Activated CD8-positive, alpha-beta T cell treated with anti-CD3 and anti-CD28 coated beads, Interleukin-2, amount 10 ng/mL, durations not matched to agents 7 days and 5 days (primary cell): ENCODE data around the gene ANKRD23. TPM values are rescaled to one million over a fixed set of nuclear protein-coding genes. Genes with fewer than 3 reads are reported as not detected.
"Not testable (repeated sequence)": the region's sequence is repeated elsewhere in the genome, so short reads cannot be mapped to it uniquely, and the experiment has no call there.

Source experiments
- ATAC-seq: fragments of 150-1000 bp; cut with Tn5 transposase; one replicate; pipeline ENCODE4 v1.10.0; 2021; ENCODE audit warnings: moderate library complexity
- CTCF ChIA-PET: fragments of 350-600 bp; sonication (Branson Sonifier 250); formaldehyde crosslinking; loops from one replicate; lab custom pipeline; 2021; ENCODE audit warnings: antibody characterized with exemption; lab: Charles Lee
- POLR2A ChIA-PET: fragments of 350-600 bp; sonication (Branson Sonifier 250); formaldehyde crosslinking; loops from one replicate; lab custom pipeline; 2021; ENCODE audit warnings: antibody characterized with exemption; lab: Charles Lee
- DNase-seq: peaks from one replicate; pipeline ENCODE4 v3.0.0-alpha.2; 2020
- H3K27ac Mint-ChIP-seq: one replicate; pipeline ENCODE4 v1.8.0; 2021; ENCODE audit warnings: mild to moderate bottlenecking, mixed read lengths
- H3K27me3 Mint-ChIP-seq: one replicate; pipeline ENCODE4 v1.8.0; 2021; ENCODE audit warnings: low read depth, mixed read lengths
- H3K36me3 Mint-ChIP-seq: one replicate; pipeline ENCODE4 v1.8.0; 2021; ENCODE audit warnings: low read depth, mixed read lengths
- H3K4me1 Mint-ChIP-seq: one replicate; pipeline ENCODE4 v1.8.0; 2021; ENCODE audit warnings: low read depth, mixed read lengths
- H3K4me3 Mint-ChIP-seq: one replicate; pipeline ENCODE4 v1.8.0; 2021; ENCODE audit warnings: mild to moderate bottlenecking, mixed read lengths
- H3K9me3 Mint-ChIP-seq: one replicate; pipeline ENCODE4 v1.8.0; 2022; ENCODE audit warnings: mixed read lengths; ENCODE audit not compliant: insufficient read depth
- total RNA-seq, 2 experiments: library from RNA; stranded (reverse); gene quantifications; one replicate each; pipeline ENCODE4 v1.2.3, GENCODE V29; 2021

The ANKRD23 gene
- total RNA-seq, 2 experiments from 2014 or later: 12.6 to 17.2 TPM

DNA sequence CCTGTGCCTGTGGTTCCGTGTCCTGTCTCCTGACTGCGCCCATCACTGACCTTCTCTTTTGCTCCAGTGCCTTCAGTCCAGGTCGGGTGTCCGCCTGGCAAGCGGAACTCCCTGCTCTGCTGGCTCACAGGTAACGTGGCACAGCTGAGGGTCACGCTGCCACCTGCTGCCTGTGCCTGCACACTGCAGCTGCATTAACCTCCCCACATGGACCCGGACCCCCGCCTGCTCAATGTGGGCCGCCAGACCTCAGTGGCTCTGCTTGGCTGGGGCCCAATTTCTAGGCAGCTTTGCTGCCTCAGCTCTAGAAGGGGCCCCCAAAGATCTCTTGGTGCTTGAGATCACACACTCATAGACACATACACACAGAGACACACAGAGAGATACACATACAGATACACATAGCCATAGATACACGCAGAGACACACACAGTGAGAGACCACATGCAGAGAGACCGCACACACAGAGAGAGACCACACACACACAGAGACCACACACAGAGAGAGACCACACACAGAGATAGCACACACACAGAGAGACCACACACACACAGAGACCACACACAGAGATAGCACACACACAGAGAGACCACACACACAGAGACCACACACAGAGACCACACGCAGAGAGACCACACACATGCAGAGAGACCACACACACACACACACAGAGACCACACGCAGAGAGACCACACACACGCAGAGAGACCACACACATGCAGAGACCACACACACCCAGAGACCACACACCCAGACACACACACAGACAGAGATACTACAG is 42.6 kb downstream of the ANKRD23 start:
- peak; percentile 94 for ATAC-seq

DNA sequence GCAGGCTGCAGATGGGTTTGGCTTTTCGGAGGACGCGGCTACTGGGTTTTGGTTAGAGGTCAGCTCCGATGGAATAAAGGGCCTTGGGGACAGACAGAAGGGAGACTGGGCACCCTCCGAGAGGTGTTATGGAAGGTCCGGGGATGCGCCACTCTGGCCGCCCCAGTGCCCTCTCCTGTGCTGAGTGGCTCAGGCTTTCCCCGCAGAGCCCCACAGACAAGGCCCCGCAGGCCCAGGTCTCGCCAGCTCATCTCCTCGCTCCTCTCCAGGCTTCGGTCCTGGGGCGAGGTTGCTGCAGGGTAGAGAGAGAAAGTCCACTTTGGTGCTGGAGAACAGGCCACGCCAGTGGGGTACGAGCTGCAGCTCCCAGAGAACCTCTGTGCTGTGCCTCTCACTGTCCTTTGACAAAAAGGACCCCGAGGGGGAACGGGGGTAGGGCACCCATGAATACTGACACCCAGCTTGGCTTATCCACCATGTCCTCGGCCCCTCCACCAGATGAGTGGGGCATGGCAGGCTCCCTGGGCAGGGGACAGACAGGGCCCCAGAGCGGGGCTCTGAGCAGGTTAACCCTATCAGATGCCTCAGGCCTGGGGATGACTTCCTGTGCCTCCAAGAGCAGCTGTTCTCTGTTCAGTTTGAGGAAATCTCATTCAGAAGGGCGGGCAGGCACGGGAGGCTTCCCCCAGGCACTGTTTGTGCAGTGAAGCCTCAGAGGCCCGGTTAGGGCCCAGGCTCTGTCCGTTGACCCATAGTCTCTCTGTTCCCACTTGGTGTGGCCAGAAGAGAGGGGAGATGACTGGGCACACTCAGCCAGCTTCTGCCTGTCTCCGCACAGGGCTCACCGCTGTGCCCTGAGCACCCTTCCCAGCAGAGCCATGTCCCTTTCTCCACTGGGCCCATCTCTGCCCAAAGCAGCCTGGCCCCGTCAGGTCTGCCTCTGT is 43.5 kb downstream of the ANKRD23 start:
- Mint-ChIP-seq H3K9me3 (no peaks in the 10 kb centered on the region), H3K27ac (no peak overlapping the region), H3K4me1 (no peaks in the 10 kb centered on the region), H3K4me3 (no peak overlapping the region), H3K36me3 (peaks cover 5% of the 10 kb centered on the region), H3K27me3 (no peaks in the 10 kb centered on the region)
- ATAC-seq: peak; percentile 14
- ChIA-PET CTCF (interaction anchor here (0.6 to 2.1 kb wide), 13 partner anchors 13 to 392 kb away, joined by 3 to 17 read pairs (median 3); partner anchors contain the start of genes ANKRD39, CNNM3 and CNNM4), POLR2A (interaction anchor here (0.7 kb wide), 1 partner anchor 13 kb away, joined by 3 read pairs; no protein-coding TSS in a partner anchor)
- DNase-seq: no peak

More for the DNA sequence above, 42.6 kb downstream of the ANKRD23 start:
- Mint-ChIP-seq H3K27ac (no peak overlapping the region), H3K4me1 (peaks cover 2% of the 10 kb centered on the region), H3K9me3 (no peaks in the 10 kb centered on the region), H3K4me3 (no peak overlapping the region), H3K27me3 (no peaks in the 10 kb centered on the region), H3K36me3 (peaks cover 5% of the 10 kb centered on the region)
- peak; percentile 76 for DNase-seq
- CTCF ChIA-PET: interaction anchor here (0.6 to 2.1 kb wide), 12 partner anchors 12 to 393 kb away, joined by 3 to 17 read pairs (median 4); partner anchors contain the start of genes ANKRD39, CNNM3 and CNNM4
- POLR2A ChIA-PET: no interaction called here

DNA sequence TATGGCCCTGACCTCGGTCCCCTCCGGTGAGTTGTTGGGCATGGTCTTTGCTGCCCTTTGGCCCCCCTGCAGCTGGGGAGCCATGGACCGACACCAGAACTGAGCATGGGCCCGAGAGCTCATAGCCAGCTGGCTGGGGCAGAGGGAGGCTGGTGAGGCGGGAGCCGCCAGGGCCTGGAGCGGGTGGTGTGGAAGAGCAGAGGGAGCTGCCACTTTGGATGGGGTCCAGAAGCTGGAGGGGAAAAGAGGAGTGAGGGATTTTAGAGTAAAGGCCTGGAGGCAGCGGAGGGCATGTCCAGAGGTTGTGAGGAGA is 44.2 kb downstream of the ANKRD23 start:
- peaks cover 5% of the 10 kb centered on the region for H3K36me3 Mint-ChIP-seq
- CTCF ChIA-PET: interaction anchor here (0.8 to 2.1 kb wide), 4 partner anchors 16 to 39 kb away, joined by 3 to 17 read pairs (median 12); partner anchors contain the start of genes CNNM3 and CNNM4
- DNase-seq: no peak
- H3K27ac Mint-ChIP-seq: no peak overlapping the region
- POLR2A ChIA-PET: interaction anchor here (0.7 kb wide), 1 partner anchor 14 kb away, joined by 3 read pairs; no protein-coding TSS in a partner anchor
- no peaks in the 10 kb centered on the region for H3K4me1 Mint-ChIP-seq
- H3K27me3 Mint-ChIP-seq: no peaks in the 10 kb centered on the region
- no peak for ATAC-seq
- H3K4me3 Mint-ChIP-seq: no peak overlapping the region
- no peaks in the 10 kb centered on the region for H3K9me3 Mint-ChIP-seq

DNA sequence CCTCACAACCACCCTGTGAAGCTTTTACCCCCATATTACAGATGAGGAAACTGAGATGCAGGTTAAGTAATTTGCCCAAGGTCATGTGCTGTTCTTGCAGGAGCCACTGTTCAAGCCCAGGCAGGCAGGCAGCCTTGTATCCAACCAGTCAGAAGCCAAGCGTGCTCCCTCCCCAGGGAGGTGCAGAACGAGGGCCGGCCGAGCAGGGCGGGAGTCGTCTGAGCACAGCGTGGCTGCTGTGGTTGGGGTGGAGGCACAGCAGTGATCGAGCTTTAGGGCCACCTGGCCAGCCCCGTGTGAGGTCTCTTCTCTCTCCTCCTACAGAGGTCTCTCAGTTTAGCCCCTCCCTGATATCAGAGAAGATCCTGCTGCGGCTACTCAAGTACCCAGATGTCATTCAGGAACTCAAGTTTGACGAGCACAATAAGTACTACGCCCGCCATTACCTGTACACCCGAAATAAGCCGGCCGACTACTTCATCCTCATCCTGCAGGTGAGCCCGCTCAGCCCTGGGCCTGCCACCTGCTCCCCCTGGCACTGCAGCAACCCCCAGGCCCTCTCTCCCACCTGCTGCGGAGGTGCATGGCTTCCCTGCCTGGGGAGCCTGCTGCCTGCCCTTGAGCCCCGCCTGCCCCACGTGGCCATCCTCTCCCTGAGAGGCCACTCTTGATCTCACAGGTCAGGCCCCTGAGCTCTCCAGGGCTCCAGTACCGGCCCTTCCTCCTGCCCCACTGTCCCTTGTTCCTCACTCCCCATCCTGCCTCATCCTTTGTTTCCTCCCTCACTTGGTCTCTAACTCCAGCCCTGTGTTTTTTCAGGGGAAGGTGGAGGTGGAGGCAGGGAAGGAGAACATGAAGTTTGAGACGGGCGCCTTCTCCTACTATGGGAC is 44.8 kb downstream of the ANKRD23 start:
- Mint-ChIP-seq H3K4me3 (no peak overlapping the region), H3K9me3 (no peaks in the 10 kb centered on the region), H3K4me1 (no peaks in the 10 kb centered on the region), H3K27ac (no peak overlapping the region), H3K36me3 (peaks cover 5% of the 10 kb centered on the region), H3K27me3 (no peaks in the 10 kb centered on the region)
- ATAC-seq (no peak), DNase-seq (no peak)
- ChIA-PET CTCF (interaction anchor here (0.9 kb wide), 1 partner anchor 38 kb away, joined by 3 read pairs; no protein-coding TSS in a partner anchor), POLR2A (no interaction called here)

DNA sequence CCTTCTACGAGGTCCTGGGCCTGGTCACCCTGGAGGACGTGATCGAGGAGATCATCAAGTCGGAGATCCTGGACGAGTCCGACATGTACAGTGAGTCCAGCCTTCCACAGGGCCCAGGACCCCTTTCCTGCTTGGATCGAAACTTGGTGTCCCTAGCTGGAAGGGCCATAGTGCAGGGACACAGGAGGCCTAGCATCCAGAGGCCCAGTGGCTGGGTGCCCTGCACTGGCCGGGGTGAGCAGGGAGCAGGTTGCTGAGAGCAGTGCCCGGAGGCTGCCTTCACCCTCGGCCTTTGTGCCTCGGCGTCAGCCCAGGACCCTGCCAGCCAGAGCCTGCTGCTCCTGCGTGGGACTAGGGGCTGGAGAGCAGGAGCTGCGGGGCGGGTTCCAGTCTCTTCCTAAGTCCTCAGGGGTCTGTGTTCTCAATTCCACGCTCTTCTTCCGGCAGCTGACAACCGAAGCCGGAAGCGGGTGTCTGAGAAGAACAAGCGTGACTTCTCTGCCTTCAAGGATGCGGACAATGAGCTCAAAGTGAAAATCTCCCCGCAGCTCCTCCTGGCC is 46.7 kb downstream of the ANKRD23 start:
- H3K9me3 Mint-ChIP-seq: no peaks in the 10 kb centered on the region
- H3K4me3 Mint-ChIP-seq: no peak overlapping the region
- POLR2A ChIA-PET: no interaction called here
- no peaks in the 10 kb centered on the region for H3K4me1 Mint-ChIP-seq
- CTCF ChIA-PET: no interaction called here
- ATAC-seq: no peak
- H3K27me3 Mint-ChIP-seq: no peaks in the 10 kb centered on the region
- no peak for DNase-seq
- H3K27ac Mint-ChIP-seq: no peak overlapping the region
- peaks cover 5% of the 10 kb centered on the region for H3K36me3 Mint-ChIP-seq

DNA sequence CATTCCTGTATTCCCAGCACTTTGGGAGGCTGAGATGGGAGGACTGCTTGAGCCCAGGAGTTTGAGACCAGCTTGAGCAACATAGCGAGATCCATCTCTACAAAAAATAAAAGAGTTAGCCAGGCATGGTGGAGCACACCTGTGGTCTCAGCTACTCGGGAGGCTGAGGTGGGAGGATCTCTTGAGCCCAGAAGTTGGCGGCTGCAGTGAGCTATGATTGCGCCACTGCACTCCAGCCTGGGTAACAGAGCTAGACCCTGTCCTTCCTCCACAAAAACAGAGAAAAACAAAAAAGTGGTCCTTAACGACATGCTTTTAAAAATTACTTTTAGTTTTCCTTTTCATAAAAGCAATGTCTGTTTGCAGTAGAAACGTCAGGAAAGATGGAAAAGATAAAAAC is 47.3 kb downstream of the ANKRD23 start:
- CTCF ChIA-PET, H3K36me3 Mint-ChIP-seq, DNase-seq, H3K4me3 Mint-ChIP-seq, ATAC-seq, POLR2A ChIA-PET, H3K27me3 Mint-ChIP-seq, H3K9me3 Mint-ChIP-seq, H3K27ac Mint-ChIP-seq, H3K4me1 Mint-ChIP-seq: not testable (repeated sequence)

DNA sequence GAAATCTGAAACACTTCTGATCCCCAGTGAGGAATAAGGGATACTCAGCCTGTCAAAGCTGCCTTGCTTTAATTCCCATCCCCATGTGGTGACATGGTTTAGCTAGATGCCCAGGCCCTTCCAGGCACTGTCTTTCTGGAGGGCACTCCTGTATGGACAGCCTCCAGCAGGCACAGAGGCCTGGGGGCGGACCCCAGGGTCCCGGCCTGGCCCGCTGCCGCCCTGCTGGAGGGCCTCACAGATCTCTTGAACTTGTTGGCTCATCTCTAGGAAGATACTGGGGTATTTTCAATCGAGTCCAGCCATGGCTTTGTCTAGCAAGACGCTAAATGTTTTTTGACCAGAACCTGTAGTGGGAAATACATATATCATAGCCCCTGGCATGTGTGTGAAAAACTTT is 48.7 kb downstream of the ANKRD23 start:
- Mint-ChIP-seq H3K36me3 (peaks cover 5% of the 10 kb centered on the region), H3K9me3 (no peaks in the 10 kb centered on the region), H3K27ac (no peak overlapping the region), H3K4me1 (no peaks in the 10 kb centered on the region), H3K27me3 (no peaks in the 10 kb centered on the region), H3K4me3 (no peak overlapping the region)
- ATAC-seq: no peak
- POLR2A ChIA-PET: no interaction called here
- CTCF ChIA-PET: no interaction called here
- DNase-seq: no peak

DNA sequence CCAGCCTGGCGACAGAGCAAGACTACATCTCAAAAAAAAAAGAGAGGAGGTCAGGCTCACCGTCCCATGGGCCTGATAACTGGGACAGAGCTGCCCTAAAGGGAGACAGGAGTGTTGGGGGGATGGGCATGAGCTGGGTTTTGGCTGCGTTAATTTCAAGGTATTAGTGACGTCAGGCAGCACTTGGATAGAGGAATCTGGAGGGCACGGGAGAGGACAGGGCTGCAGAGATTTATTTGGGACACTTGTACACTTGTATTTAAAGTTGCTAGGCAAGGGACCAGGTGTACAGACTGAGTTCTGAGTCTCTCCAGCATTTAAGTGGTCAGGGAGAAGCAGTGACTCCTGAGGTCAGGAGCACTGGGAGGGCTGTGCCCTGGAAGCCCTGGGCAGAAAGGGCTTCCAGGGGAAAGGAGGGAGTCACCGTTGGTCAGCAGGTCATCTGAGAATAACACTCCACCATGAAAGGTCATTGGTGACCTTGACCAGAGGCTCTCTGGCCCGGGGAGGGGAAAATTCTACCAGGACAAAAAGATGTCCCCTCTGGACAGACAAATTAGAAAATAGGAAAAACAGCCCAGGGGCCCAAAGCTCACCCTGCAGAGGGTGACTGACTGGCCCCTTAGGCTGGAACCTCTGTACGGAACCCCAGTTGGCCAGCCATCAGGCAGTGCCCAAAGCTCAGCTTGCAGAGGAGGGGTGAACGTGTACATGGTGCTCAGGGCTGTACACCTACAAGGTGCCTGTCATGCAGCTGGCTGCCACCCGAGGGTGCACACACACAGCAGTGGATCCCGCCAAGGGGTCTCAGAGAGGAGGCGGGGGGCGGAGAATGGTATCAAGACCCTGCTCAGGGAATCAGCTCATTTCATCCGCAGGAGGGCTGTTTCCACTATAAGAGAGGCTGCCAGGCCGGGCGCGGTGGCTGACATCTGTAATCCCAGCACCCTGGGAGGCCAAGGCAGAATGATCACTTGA is 50.8 kb downstream of the ANKRD23 start:
- H3K4me1 Mint-ChIP-seq: no peaks in the 10 kb centered on the region
- no peak overlapping the region for H3K27ac Mint-ChIP-seq
- H3K9me3 Mint-ChIP-seq: no peaks in the 10 kb centered on the region
- no peak overlapping the region for H3K4me3 Mint-ChIP-seq
- DNase-seq: no peak
- H3K36me3 Mint-ChIP-seq: no peaks in the 10 kb centered on the region
- no peak for ATAC-seq
- ChIA-PET POLR2A (interaction anchor here (0.5 kb wide), 1 partner anchor 12 kb away, joined by 3 read pairs; no protein-coding TSS in a partner anchor), CTCF (interaction anchor here (1.1 kb wide), 1 partner anchor 30 kb away, joined by 3 read pairs; no protein-coding TSS in a partner anchor)
- no peaks in the 10 kb centered on the region for H3K27me3 Mint-ChIP-seq

DNA sequence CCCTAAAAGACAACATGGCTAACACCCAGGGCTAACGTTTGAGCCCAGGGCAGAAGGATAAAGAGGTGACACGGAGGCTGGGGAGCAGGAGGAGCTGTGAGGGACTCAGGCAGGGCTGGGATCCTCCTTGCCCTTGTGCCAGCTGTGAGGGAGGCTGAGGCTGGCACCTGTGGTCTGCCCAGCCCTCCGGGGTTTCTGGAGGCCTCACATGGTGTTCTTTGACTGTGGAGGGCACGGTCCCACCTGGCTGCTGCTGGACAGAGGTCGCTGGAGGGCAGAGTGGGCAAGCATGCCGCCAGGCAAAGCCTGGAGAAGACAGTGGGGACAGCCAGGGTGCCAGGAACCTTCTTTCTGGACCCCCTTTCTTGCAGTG is 54.6 kb downstream of the ANKRD23 start:
- H3K36me3 Mint-ChIP-seq: no peaks in the 10 kb centered on the region

More for the DNA sequence above, 54.6 kb downstream of the ANKRD23 start:
- Mint-ChIP-seq H3K4me3 (no peak overlapping the region), H3K27ac (no peak overlapping the region), H3K9me3 (no peaks in the 10 kb centered on the region), H3K27me3 (no peaks in the 10 kb centered on the region), H3K4me1 (no peaks in the 10 kb centered on the region)
- ATAC-seq: no peak
- ChIA-PET CTCF (no interaction called here), POLR2A (no interaction called here)
- no peak for DNase-seq
